GM12878 (cell line): Measurements from ENCODE around the gene AMPD2. TPM values are rescaled to one million over a fixed set of nuclear protein-coding genes. Genes with fewer than 3 reads are reported as not detected.

Experiments used
- ATAC-seq: fragments of 200-7000 bp; cut with Tn5 transposase; 3 replicates; pipeline ENCODE4 v1.9.1; 2020; ENCODE audit warnings: mild to moderate bottlenecking, moderate library complexity
- BruUV-seq: library from RNA; stranded (reverse); fragments of 400-500 nt; replicated peaks from 2 replicates; lab custom pipeline; 2021; lab: Mats Ljungman, UMichigan
- CTCF ChIA-PET: fragments of 300-600 bp; sonication (Branson Sonifier 250); formaldehyde crosslinking; extraction: SDS; loops from one replicate; lab custom pipeline; 2021; ENCODE audit warnings: inconsistent platforms; lab: Yijun Ruan, JAX
- POLR2A ChIA-PET: fragments of 350-600 bp; formaldehyde crosslinking; extraction: SDS; loops from one replicate; lab custom pipeline; 2021; ENCODE audit warnings: inconsistent platforms; lab: Charles Lee
- RAD21 ChIA-PET: fragments of 300-600 bp; sonication (Branson Sonifier 250); formaldehyde crosslinking; loops from one replicate; lab custom pipeline; 2023; ENCODE audit warnings: antibody characterized with exemption; ENCODE audit not compliant: unreplicated experiment; lab: Charles Lee
- SMC1A ChIA-PET: fragments of 300-600 bp; sonication (Branson Sonifier 250); formaldehyde crosslinking; loops from one replicate; lab custom pipeline; 2023; ENCODE audit not compliant: unreplicated experiment, uncharacterized antibody; lab: Charles Lee
- DNase-seq: peaks from one replicate; pipeline ENCODE4 v3.0.0-alpha.2; 2011; ENCODE audit warnings: low read depth, low spot score
- FAIRE-seq: peaks from 3 replicates; lab custom pipeline; 2011; peaks lifted over from hg19 to GRCh38; lab: Jason Lieb, UNC
- H2AFZ ChIP-seq: 2 replicates; pipeline ENCODE4 v1.6.0; 2011; ENCODE audit warnings: low read depth, low read length, control low read depth; ENCODE audit not compliant: control insufficient read depth
- H3K27ac ChIP-seq: 2 replicates; pipeline ENCODE4 v1.5.1; 2011; ENCODE audit warnings: control low read depth; ENCODE audit not compliant: control insufficient read depth, insufficient read depth
- H3K27me3 ChIP-seq, 2 experiments: replicated peaks in 1 of 2; 2 replicates each; pipeline versions ENCODE4 v1.6.0 to v1.6.1; 2011; ENCODE audit warnings: low read length in 1 of 2; ENCODE audit not compliant: control insufficient read depth in 2 of 2, insufficient read depth in 2 of 2
- H3K36me3 ChIP-seq, 2 experiments: 2 replicates each; pipeline ENCODE4 v1.5.1; 2011; ENCODE audit warnings: low read length in 1 of 2; ENCODE audit not compliant: control insufficient read depth in 2 of 2, insufficient read depth in 2 of 2
- H3K4me1 ChIP-seq: 2 replicates; pipeline ENCODE4 v1.6.1; 2011; ENCODE audit warnings: mild to moderate bottlenecking, low read length, moderate library complexity, mixed read lengths; ENCODE audit not compliant: control insufficient read depth, insufficient read depth
- H3K4me2 ChIP-seq: 2 replicates; pipeline ENCODE4 v1.6.0; 2011; ENCODE audit warnings: control low read depth; ENCODE audit not compliant: control insufficient read depth, insufficient read depth
- H3K4me3 ChIP-seq: fragments of 200-600 bp; sonication (generic); 2 replicates; pipeline ENCODE4 v1.5.1; 2016
- H3K79me2 ChIP-seq: 2 replicates; pipeline ENCODE4 v1.6.0; 2011; ENCODE audit warnings: low read length; ENCODE audit not compliant: control insufficient read depth, insufficient read depth
- H3K9ac ChIP-seq: 2 replicates; pipeline ENCODE4 v1.8.0; 2011; ENCODE audit warnings: low read length, control low read depth, mixed read lengths; ENCODE audit not compliant: control insufficient read depth, insufficient read depth
- H3K9me3 ChIP-seq: replicated peaks from 3 replicates; pipeline ENCODE4 v1.5.1; 2011; ENCODE audit warnings: mild to moderate bottlenecking, low read length; ENCODE audit not compliant: control insufficient read depth, insufficient read depth
- H4K20me1 ChIP-seq: 2 replicates; pipeline ENCODE4 v1.6.0; 2011; ENCODE audit not compliant: control insufficient read depth, insufficient read depth
- NFYB ChIP-seq: IDR thresholded peaks from 2 replicates; pipeline ENCODE4 v1.6.1; 2011; ENCODE audit warnings: low read depth, mild to moderate bottlenecking, low read length, improper control_type of control experiment, moderate library complexity; ENCODE audit not compliant: insufficient read depth
- RAD21 ChIP-seq: IDR thresholded peaks from 2 replicates; pipeline ENCODE4 v1.6.1; 2011; ENCODE audit warnings: mild to moderate bottlenecking, low read depth, low read length, moderate library complexity; ENCODE audit not compliant: insufficient read depth
- WGBS: methylation state at CpG from one replicate; pipeline ENCODE4 v1.1.6; 2016; ENCODE audit warnings: low lambda C conversion rate; ENCODE audit not compliant: insufficient replicate concordance, insufficient coverage; ENCODE audit errors: missing lambda C conversion rate; 5-methylcytosine and 5-hydroxymethylcytosine counted together
- in situ Hi-C: fragments of 300-500 bp; cut with MboI; formaldehyde crosslinking; loops from 9 replicates; pipeline ENCODE4 v1.14.3; 2018; ENCODE audit warnings: mixed read lengths
- intact Hi-C: fragments of 100-400 bp; cut with micrococcal nuclease; formaldehyde crosslinking; loops from one replicate; pipeline ENCODE4 v1.14.2; 2022; ENCODE audit not compliant: unreplicated experiment
- polyA plus RNA-seq, 11 experiments: library from polyadenylated mRNA; depleted of rRNA in 4 of 11; unstranded in 6 of 11; stranded (reverse) in 5 of 11; fragments of >200 nt; fragmentation: Nextera tagmentation in 4 of 11; fragmentation: Illumina TruSeq in 1 of 11; extraction: Ambion mirVana in 4 of 11; extraction: Trizol in 1 of 11; gene quantifications; 1 replicate in 1 of 11; 2 replicates in 10 of 11; pipeline versions ENCODE4 v1.2.1 to v1.2.3, GENCODE V29; 2011 to 2016; ENCODE audit warnings: inconsistent platforms in 2 of 11, missing spikeins in 2 of 11, low read depth in 1 of 11
- total RNA-seq, 4 experiments: library from RNA; depleted of rRNA in 3 of 4; stranded (reverse); fragments of >200 nt in 3 of 4; fragmentation: Illumina TruSeq in 1 of 4; extraction: Trizol in 1 of 4; gene quantifications; 2 replicates each; pipeline versions ENCODE4 v1.2.1 to v1.2.3, GENCODE V29; 2013 to 2021
- TF ChIP-seq, protein P1 (sequence below): fragments of 450-650 bp; formaldehyde crosslinking; IDR thresholded peaks from 2 replicates; pipeline ENCODE4 v1.5.0; 2022; ENCODE audit warnings: mild to moderate bottlenecking, missing genetic modification characterization
- TF ChIP-seq, protein P2 (sequence below), 3 experiments: IDR thresholded peaks in 2 of 3; conservative IDR thresholded peaks in 1 of 3; 2 replicates each; pipeline ENCODE4 v1.5.1; 2011; ENCODE audit warnings: low read depth in 3 of 3, low read length in 3 of 3, mild to moderate bottlenecking in 3 of 3, control low read depth in 2 of 3, moderate library complexity in 2 of 3, inconsistent platforms in 1 of 3, mixed read lengths in 1 of 3; ENCODE audit not compliant: control insufficient read depth in 2 of 3, insufficient read depth in 1 of 3; ENCODE audit errors: extremely low read depth in 1 of 3
- TF ChIP-seq, protein P3 (sequence below): fragments of 150-350 bp; IDR thresholded peaks from 2 replicates; pipeline ENCODE4 v1.6.1; 2016; ENCODE audit warnings: low read depth, low read length

Gene AMPD2
- total and polyA plus RNA-seq, 10 of the 15 experiments (the other 5 are each of a cell fraction or from before 2014, with no cell fraction given), result 2.0 to 75.9 (median 31.3) TPM

DNA sequence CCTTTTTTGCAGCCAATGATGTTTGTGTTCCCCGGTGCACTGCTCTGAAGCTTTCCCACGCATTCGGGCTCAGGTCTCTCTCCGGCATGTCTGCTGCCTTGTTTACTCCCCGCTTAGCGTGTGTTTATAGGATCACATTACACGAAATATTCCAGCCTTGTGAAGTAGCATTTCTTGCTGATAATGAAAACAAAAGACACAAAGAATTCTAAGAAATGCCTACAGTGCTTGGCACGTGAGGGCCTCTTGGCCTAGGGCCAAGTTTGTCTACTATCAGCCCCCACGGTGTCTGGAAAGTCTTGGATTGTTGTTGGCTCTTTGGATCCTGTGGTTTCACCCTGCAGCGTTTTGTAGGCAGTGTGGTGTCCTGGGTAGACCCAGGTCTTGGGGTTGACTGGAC lies 25.0 kb downstream of the AMPD2 start (continued):
- TF ChIP-seq, protein P1, sequence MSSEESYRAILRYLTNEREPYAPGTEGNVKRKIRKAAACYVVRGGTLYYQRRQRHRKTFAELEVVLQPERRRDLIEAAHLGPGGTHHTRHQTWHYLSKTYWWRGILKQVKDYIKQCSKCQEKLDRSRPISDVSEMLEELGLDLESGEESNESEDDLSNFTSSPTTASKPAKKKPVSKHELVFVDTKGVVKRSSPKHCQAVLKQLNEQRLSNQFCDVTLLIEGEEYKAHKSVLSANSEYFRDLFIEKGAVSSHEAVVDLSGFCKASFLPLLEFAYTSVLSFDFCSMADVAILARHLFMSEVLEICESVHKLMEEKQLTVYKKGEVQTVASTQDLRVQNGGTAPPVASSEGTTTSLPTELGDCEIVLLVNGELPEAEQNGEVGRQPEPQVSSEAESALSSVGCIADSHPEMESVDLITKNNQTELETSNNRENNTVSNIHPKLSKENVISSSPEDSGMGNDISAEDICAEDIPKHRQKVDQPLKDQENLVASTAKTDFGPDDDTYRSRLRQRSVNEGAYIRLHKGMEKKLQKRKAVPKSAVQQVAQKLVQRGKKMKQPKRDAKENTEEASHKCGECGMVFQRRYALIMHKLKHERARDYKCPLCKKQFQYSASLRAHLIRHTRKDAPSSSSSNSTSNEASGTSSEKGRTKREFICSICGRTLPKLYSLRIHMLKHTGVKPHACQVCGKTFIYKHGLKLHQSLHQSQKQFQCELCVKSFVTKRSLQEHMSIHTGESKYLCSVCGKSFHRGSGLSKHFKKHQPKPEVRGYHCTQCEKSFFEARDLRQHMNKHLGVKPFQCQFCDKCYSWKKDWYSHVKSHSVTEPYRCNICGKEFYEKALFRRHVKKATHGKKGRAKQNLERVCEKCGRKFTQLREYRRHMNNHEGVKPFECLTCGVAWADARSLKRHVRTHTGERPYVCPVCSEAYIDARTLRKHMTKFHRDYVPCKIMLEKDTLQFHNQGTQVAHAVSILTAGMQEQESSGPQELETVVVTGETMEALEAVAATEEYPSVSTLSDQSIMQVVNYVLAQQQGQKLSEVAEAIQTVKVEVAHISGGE, result no peak

DNA sequence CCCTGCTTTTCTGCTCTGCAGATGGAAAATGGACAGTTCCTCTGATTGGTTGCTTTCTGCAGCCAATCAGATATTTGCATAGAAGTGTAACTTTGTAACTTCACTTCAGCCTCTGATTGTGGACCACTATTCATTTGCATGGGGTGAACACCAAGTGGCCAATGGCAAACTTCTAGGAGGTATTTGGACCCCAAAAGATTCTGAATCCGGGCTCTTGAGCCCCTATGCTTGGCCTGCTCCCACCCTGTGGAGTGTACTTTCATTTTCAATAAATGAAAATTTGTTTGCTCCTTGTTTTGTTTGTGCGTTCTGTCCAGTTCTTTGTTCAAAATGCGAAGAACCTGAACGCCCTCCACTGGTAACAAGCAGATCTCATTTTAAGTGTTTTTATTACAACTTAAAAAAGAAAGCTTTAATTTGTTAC lies 29.9 kb downstream of the AMPD2 start:
- no peaks in the 10 kb centered on the region for H3K36me3 ChIP-seq
- FAIRE-seq (no peak), DNase-seq (no peak), ATAC-seq (no peak)
- WGBS, result 13% methylated on average over 4 of the region's 4 CpGs
- peak overlapping the region; percentile 41; the same call in 1 of the 2 replicates for H2AFZ ChIP-seq
- ChIA-PET RAD21 (interaction anchor here (0.6 to 4.9 kb wide), 5 partner anchors 9 to 335 kb away, joined by 3 to 48 read pairs (median 13); partner anchors contain the start of gene AHCYL1), SMC1A (interaction anchor here (0.7 to 5.6 kb wide), 10 partner anchors 9 to 335 kb away, joined by 3 to 63 read pairs (median 4); partner anchors contain the start of genes AHCYL1, GNAI3 and GSTM1), POLR2A (interaction anchor here (0.6 to 2.0 kb wide), 2 partner anchors 9 to 14 kb away, joined by 3 to 7 read pairs; no protein-coding TSS in a partner anchor), CTCF (interaction anchor here (0.6 to 10.8 kb wide), 16 partner anchors 9 to 362 kb away, joined by 3 to 299 read pairs (median 4); partner anchors contain the start of genes AHCYL1, GSTM1 and GSTM2)
- no TSS peak for BruUV-seq
- H3K79me2 ChIP-seq, result no peaks in the 10 kb centered on the region
- H3K9ac ChIP-seq, result no peak overlapping the region
- no peaks in the 10 kb centered on the region for H3K27me3 ChIP-seq
- no peaks in the 10 kb centered on the region for H3K4me1 ChIP-seq
- intact Hi-C loops (no loop called here), in situ Hi-C loops (no loop called here)
- H3K9me3 ChIP-seq, result no peaks in the 10 kb centered on the region
- H4K20me1 ChIP-seq, result no peaks in the 10 kb centered on the region
- no peak overlapping the region; the same call in 1 of the 2 replicates for H3K4me2 ChIP-seq
- H3K27ac ChIP-seq, result no peak overlapping the region
- no peak overlapping the region for H3K4me3 ChIP-seq
- 0 out of 2 replicates have a peak, but pooled peaks have one; percentile 12 for TF ChIP-seq NFYB
- TF ChIP-seq RAD21, result peak; percentile 29; the same call in 1 of the 2 replicates
- TF ChIP-seq, protein P2, sequence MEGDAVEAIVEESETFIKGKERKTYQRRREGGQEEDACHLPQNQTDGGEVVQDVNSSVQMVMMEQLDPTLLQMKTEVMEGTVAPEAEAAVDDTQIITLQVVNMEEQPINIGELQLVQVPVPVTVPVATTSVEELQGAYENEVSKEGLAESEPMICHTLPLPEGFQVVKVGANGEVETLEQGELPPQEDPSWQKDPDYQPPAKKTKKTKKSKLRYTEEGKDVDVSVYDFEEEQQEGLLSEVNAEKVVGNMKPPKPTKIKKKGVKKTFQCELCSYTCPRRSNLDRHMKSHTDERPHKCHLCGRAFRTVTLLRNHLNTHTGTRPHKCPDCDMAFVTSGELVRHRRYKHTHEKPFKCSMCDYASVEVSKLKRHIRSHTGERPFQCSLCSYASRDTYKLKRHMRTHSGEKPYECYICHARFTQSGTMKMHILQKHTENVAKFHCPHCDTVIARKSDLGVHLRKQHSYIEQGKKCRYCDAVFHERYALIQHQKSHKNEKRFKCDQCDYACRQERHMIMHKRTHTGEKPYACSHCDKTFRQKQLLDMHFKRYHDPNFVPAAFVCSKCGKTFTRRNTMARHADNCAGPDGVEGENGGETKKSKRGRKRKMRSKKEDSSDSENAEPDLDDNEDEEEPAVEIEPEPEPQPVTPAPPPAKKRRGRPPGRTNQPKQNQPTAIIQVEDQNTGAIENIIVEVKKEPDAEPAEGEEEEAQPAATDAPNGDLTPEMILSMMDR (IDR thresholded peaks at IDR 0.05 in 2 of 3, conservative IDR thresholded peaks at IDR 0.05 in 1 of 3; ENCODE audit: control insufficient read depth in 2 of 3, extremely low read depth in 1 of 3, insufficient read depth in 1 of 3, low read depth in 3 of 3, low read length in 3 of 3), result peak in 1 of 3 experiments; percentile 24; a peak in 1 of 6 replicates
- TF ChIP-seq, protein P3, sequence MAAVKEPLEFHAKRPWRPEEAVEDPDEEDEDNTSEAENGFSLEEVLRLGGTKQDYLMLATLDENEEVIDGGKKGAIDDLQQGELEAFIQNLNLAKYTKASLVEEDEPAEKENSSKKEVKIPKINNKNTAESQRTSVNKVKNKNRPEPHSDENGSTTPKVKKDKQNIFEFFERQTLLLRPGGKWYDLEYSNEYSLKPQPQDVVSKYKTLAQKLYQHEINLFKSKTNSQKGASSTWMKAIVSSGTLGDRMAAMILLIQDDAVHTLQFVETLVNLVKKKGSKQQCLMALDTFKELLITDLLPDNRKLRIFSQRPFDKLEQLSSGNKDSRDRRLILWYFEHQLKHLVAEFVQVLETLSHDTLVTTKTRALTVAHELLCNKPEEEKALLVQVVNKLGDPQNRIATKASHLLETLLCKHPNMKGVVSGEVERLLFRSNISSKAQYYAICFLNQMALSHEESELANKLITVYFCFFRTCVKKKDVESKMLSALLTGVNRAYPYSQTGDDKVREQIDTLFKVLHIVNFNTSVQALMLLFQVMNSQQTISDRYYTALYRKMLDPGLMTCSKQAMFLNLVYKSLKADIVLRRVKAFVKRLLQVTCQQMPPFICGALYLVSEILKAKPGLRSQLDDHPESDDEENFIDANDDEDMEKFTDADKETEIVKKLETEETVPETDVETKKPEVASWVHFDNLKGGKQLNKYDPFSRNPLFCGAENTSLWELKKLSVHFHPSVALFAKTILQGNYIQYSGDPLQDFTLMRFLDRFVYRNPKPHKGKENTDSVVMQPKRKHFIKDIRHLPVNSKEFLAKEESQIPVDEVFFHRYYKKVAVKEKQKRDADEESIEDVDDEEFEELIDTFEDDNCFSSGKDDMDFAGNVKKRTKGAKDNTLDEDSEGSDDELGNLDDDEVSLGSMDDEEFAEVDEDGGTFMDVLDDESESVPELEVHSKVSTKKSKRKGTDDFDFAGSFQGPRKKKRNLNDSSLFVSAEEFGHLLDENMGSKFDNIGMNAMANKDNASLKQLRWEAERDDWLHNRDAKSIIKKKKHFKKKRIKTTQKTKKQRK, result no peak
